Prostate gland (tissue), 2 donors: ENCODE results near the gene PRSS1. TPM values are rescaled to one million over a fixed set of nuclear protein-coding genes. Genes with fewer than 3 reads are reported as not detected.
"Not testable (repeated sequence)": the region's sequence is repeated elsewhere in the genome, so short reads cannot be mapped to it uniquely, and the experiment has no call there.

Source experiments
- DNase-seq: peaks from one replicate; pipeline ENCODE4 v3.0.0-alpha.2; 2019; ENCODE audit warnings: low spot score
- H3K27ac ChIP-seq, 2 donors: fragments of 200-600 bp; sonication (generic); 2 replicates each; pipeline ENCODE4 v1.5.1; 2017 to 2019
- H3K27me3 ChIP-seq: fragments of 200-600 bp; sonication (generic); replicated peaks from 2 replicates; pipeline ENCODE4 v1.5.1; 2019; ENCODE audit not compliant: insufficient read depth
- H3K36me3 ChIP-seq, 2 donors: fragments of 200-600 bp; sonication (generic); 1 replicate in 1 of 2; 2 replicates in 1 of 2; pipeline versions ENCODE4 v1.5.1 to v1.8.1; 2017 to 2019
- H3K4me1 ChIP-seq: fragments of 200-600 bp; sonication (generic); replicated peaks from 2 replicates; pipeline ENCODE4 v1.5.1; 2019
- H3K4me3 ChIP-seq, 2 donors: fragments of 200-600 bp; sonication (generic); 2 replicates each; pipeline ENCODE4 v1.5.1; 2017 to 2019
- H3K9me3 ChIP-seq: fragments of 200-600 bp; sonication (generic); 2 replicates; pipeline ENCODE4 v1.5.1; 2017
- POLR2A ChIP-seq: fragments of 450-650 bp; IDR thresholded peaks from one replicate; pipeline ENCODE4 v1.6.1; 2016; ENCODE audit warnings: antibody characterized with exemption, mild to moderate bottlenecking
- POLR2AphosphoS5 ChIP-seq: sonication (generic); formaldehyde crosslinking; IDR thresholded peaks from one replicate; pipeline ENCODE4 v1.6.1; 2017; ENCODE audit warnings: antibody characterized with exemption
- WGBS: methylation state at CpG from one replicate; pipeline ENCODE4 v1.1.5; 2018; 5-methylcytosine and 5-hydroxymethylcytosine counted together
- intact Hi-C: fragments of 100-400 bp; cut with DNase I; formaldehyde crosslinking; loops from one replicate; pipeline ENCODE4 v1.14.2; 2022
- total RNA-seq, 2 donors: library from RNA; depleted of rRNA; stranded (reverse); fragments of >200 nt; gene quantifications; one replicate each; pipeline ENCODE4 v1.1.0, GENCODE V29; 2016
- TF ChIP-seq, protein P1 (sequence below), 4 experiments: fragments of 200-600 bp in 2 of 4; fragments of 450-650 bp in 2 of 4; sonication (generic) in 2 of 4; IDR thresholded peaks; 1 replicate in 3 of 4; 2 replicates in 1 of 4; pipeline ENCODE4 v1.5.1; 2016 to 2019; ENCODE audit warnings: antibody characterized with exemption in 4 of 4, mild to moderate bottlenecking in 2 of 4, moderate library complexity in 2 of 4

PRSS1 gene
- total RNA-seq, 2 donors from 2014 or later, result not detected

DNA sequence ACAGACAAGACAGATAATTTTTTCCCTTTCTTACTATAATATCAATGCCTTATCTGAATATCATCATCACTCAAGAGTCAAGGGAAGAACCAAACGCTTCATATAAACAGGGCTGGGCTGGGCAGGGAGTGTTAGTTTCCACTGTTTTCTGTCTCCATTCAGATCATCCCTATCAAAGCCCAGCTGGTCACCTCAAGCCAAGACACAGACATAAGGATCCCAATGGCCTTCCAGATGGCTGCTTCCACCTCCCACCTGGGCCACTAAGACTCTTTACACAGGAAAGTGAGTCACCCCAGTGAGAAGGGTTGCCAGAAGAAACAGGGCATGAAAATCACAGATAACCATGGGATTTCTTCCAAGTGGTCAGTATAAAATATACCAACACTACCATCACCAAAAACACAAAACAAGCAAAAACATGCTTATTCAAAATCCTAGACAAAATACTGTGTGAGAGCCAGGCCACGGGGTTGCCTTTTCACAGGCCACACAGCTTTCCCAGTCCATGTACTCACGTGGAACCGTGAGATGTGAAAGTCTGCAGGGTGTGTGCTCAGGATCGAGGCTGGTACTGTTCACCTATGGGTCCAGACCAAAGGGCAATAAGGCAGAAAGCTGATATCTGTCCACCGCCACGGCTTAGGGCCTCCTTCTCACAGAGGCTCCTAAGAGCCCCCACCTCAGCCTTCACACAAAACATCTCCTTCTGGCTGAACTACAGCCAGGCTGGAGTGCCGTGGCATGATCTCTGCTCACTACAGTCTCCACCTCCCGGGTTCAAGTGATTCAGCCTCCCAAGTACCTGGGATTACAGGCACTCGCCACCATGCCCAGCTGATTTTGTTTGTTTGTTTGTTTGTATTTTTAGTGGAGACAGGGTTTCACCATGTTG lies 5.7 kb downstream of the PRSS1 start:
- DNase-seq, result no peak

DNA sequence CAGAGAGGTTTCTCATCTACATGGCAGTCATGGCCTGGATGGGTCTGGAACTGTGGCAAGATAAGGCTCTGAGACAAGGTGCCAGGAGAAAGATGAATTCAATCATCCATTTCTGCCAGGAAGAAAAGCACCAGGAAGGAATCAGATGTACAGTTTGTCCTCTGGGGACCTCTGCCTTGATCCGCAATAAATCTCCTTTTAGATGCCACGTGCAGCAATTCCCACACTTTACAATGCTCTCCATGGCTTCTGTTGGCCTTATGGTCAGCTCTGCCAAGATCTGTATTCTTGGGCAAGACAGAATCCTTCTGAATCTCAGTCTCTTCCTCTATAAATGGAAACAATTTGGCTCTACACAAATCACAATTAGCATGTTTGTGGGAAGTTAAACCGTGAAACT lies 9.0 kb downstream of the PRSS1 start:
- 65% methylated on average over 3 of the region's 3 CpGs for WGBS
- H3K27ac ChIP-seq, H3K36me3 ChIP-seq, intact Hi-C loops, H3K4me1 ChIP-seq, H3K9me3 ChIP-seq, H3K27me3 ChIP-seq, DNase-seq, H3K4me3 ChIP-seq: not testable (repeated sequence)

More for the DNA sequence above, 5.7 kb downstream of the PRSS1 start:
- Histone ChIP-seq H3K27me3 (peaks cover 2% of the 10 kb centered on the region), H3K36me3 (no peaks in the 10 kb centered on the region), H3K4me1 (no peaks in the 10 kb centered on the region), H3K27ac (no peak overlapping the region), H3K4me3 (no peak overlapping the region), H3K9me3 (no peaks in the 10 kb centered on the region)
- 81% methylated on average over 10 of the region's 10 CpGs for WGBS
- TF ChIP-seq, protein P1, sequence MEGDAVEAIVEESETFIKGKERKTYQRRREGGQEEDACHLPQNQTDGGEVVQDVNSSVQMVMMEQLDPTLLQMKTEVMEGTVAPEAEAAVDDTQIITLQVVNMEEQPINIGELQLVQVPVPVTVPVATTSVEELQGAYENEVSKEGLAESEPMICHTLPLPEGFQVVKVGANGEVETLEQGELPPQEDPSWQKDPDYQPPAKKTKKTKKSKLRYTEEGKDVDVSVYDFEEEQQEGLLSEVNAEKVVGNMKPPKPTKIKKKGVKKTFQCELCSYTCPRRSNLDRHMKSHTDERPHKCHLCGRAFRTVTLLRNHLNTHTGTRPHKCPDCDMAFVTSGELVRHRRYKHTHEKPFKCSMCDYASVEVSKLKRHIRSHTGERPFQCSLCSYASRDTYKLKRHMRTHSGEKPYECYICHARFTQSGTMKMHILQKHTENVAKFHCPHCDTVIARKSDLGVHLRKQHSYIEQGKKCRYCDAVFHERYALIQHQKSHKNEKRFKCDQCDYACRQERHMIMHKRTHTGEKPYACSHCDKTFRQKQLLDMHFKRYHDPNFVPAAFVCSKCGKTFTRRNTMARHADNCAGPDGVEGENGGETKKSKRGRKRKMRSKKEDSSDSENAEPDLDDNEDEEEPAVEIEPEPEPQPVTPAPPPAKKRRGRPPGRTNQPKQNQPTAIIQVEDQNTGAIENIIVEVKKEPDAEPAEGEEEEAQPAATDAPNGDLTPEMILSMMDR (IDR thresholded peaks at IDR 0.05), result no peak
- no peak for TF ChIP-seq POLR2A
- TF ChIP-seq POLR2AphosphoS5, result no peak
- intact Hi-C loops, result no loop called here

DNA sequence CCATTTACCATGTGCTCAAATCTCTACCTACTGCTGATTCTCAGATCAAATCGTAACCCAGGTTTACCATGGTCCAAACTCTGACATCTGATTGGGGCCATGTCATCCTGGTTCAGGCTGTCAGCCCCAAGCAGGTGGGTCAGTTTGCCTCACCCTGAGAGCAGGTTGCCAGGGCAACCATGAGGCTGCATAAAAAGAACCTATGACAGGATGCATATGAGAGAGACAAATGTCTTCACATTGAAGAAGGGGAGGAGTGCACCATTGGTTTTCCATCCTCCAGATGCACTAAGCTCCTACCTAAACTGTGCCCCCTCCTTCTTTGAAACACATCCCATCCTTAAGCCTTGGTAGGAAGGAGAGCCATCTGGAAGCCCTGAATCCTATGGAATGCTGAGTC lies 10.2 kb downstream of the PRSS1 start:
- no peaks in the 10 kb centered on the region for H3K36me3 ChIP-seq
- H3K9me3 ChIP-seq, result no peaks in the 10 kb centered on the region
- TF ChIP-seq POLR2AphosphoS5 (no peak), POLR2A (no peak)
- TF ChIP-seq, protein P1 (IDR thresholded peaks at IDR 0.05), result no peak
- H3K27ac ChIP-seq, result no peak overlapping the region
- DNase-seq, result no peak
- no peak overlapping the region for H3K4me3 ChIP-seq
- no peaks in the 10 kb centered on the region for H3K4me1 ChIP-seq
- intact Hi-C loops, result no loop called here
- 97% methylated on average over 1 of the region's 1 CpG for WGBS
- no peaks in the 10 kb centered on the region for H3K27me3 ChIP-seq

DNA sequence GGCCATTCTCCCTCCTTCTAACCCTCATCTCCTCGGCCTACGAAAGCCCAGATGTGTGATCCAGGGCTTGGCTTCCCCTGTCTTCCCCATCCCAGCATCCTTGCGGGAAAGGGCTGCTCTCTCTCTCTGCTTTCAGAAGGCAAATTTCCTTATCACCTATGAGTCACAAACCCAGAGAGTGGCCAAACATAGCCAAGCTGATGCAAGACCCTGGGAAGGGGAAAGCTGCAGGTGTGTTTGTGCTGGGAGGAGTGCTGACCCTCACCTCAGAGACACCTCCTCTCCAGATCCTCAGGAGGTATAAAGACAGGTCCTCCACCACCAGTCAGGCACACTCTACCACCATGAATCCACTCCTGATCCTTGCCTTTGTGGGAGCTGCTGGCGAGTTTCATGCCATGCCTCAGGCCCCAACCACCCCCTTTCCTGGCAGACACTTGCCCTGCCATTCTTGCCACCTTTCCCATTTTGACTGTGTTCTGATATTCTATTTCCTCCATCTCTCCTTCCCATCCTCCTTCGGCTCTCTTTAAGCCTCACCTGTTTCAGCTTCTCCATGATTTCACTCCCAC lies 10.9 kb downstream of the PRSS1 start:
- Histone ChIP-seq H3K27ac (no peak overlapping the region), H3K36me3 (no peaks in the 10 kb centered on the region), H3K9me3 (no peaks in the 10 kb centered on the region), H3K4me3 (no peak overlapping the region), H3K4me1 (no peaks in the 10 kb centered on the region), H3K27me3 (no peaks in the 10 kb centered on the region)
- DNase-seq, result no peak
- TF ChIP-seq POLR2A (no peak), POLR2AphosphoS5 (no peak)
- TF ChIP-seq, protein P1 (IDR thresholded peaks at IDR 0.05), result no peak
- WGBS, result 74% methylated on average over 5 of the region's 5 CpGs
- intact Hi-C loops, result no loop called here

DNA sequence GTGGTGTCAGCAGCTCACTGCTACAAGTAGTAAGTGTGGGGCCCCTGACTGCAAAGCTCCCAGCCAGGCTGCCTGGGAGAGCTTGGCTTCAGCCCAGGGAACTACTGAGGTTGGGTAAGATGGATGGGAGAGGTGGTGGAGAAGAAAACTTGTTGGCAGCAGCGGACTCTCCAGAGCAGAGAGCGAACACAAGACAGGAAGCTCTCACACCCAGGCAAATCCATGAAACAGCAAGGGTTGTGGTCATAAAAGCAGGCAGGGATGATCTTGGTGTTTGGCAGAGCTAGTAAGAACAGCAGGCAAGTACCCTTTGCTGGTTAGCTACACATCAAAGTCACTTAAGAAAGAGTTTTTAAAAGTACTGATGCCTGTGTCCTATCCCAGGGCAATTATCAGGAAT lies 12.3 kb downstream of the PRSS1 start:
- intact Hi-C loops, DNase-seq, H3K27me3 ChIP-seq, H3K36me3 ChIP-seq, H3K4me3 ChIP-seq, H3K27ac ChIP-seq, H3K9me3 ChIP-seq, H3K4me1 ChIP-seq: not testable (repeated sequence)
- 67% methylated on average over 2 of the region's 2 CpGs for WGBS

DNA sequence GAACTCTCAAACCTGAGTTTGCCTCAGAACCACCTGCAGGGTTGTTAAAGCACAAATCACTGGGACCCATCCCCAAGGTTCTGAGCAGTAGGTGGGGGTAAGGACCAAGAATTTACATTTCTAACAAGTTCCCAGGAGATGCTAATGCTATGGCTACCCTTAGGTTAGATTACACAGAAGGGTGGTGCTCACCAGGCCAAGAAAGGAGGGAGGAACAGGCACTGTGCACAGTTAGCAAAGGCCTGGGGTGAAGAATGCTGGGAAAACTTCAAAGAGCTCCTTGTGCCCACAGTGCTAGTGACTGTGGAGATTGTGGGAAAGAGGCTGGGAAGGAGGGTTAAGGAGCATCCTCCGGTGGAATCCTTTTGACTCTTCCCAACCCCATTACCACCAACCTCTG lies 12.8 kb downstream of the PRSS1 start:
- intact Hi-C loops, result no loop called here
- TF ChIP-seq, protein P1 (IDR thresholded peaks at IDR 0.05), result no peak
- TF ChIP-seq POLR2AphosphoS5 (no peak), POLR2A (no peak)
- WGBS, result 94% methylated on average over 1 of the region's 1 CpG
- Histone ChIP-seq H3K4me3 (no peak overlapping the region), H3K27ac (no peak overlapping the region), H3K4me1 (no peaks in the 10 kb centered on the region), H3K27me3 (no peaks in the 10 kb centered on the region), H3K9me3 (no peaks in the 10 kb centered on the region), H3K36me3 (no peaks in the 10 kb centered on the region)
- DNase-seq, result no peak
